GM12874 (cell line): ENCODE measurements around the gene ZSCAN22.

Experiments used
- CTCF ChIP-seq: IDR thresholded peaks from 2 replicates; pipeline ENCODE4 v1.5.1; 2011; ENCODE audit warnings: low read depth, mild to moderate bottlenecking, control low read depth, low read length, moderate library complexity; ENCODE audit not compliant: insufficient read depth

ZSCAN22 gene

GRCh38 chr19:58334691-58335249 is 8.0 kb downstream of the ZSCAN22 start:
- no peak for TF ChIP-seq CTCF

- no peak for TF ChIP-seq CTCF
Measured at GRCh38 chr19:58335630-58336029, 8.8 kb downstream of the ZSCAN22 start.

- no peak for TF ChIP-seq CTCF
Measured at GRCh38 chr19:58336216-58336615, 9.4 kb downstream of the ZSCAN22 start.

GRCh38 chr19:58336820-58337219 is 10.0 kb downstream of the ZSCAN22 start:
- TF ChIP-seq CTCF, result no peak

- TF ChIP-seq CTCF, result no peak
Measured at GRCh38 chr19:58338336-58338735, 11.5 kb downstream of the ZSCAN22 start.

- 0 out of 2 replicates have a peak, but pooled peaks have one; percentile 9 for TF ChIP-seq CTCF
Measured at GRCh38 chr19:58338825-58339558, 12.2 kb downstream of the ZSCAN22 start.

GRCh38 chr19:58345558-58345957 is 18.8 kb downstream of the ZSCAN22 start:
- no peak for TF ChIP-seq CTCF
